Measurements from ENCODE around the gene RELN. TPM values are rescaled to one million over a fixed set of nuclear protein-coding genes. Genes with fewer than 3 reads are reported as not detected.

Gene RELN
- total and polyA plus RNA-seq, 10 of the 15 experiments (the other 5 are each of a cell fraction or from before 2014, with no cell fraction given) = 0.11 to 0.21 TPM; not detected in 8

DNA sequence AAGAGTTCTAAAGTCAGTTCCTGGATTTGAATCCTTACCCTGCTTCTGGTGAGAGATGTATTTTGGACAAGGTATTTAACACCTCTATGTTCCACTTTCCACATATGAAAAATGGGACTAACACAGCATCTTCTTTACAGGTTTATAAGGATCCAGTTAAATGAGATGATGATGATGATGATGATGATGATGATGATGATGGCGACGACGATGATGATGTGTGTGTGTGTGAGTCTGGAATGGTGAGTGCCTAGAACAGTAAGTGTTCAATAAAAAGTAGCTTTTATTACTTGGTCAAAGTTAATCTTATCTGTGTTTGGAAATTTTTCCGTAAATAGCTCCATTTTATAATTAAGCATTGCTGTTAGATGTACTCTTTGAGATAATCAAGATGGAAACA is 295.2 kb downstream of the RELN start:
- no peaks in the 10 kb centered on the region for H4K20me1 ChIP-seq (ENCODE audit: control insufficient read depth, insufficient read depth)
- no peak for DNase-seq (ENCODE audit: low read depth, low spot score)
- H3K27me3 ChIP-seq (replicated peaks in 1 of 2; ENCODE audit: control insufficient read depth in 2 of 2, insufficient read depth in 2 of 2, low read length in 1 of 2) = peaks cover 1 to 3% of the 10 kb centered on the region in 2 experiments; a peak in 1 of 4 replicates
- no peaks in the 10 kb centered on the region for H3K9me3 ChIP-seq (replicated peaks; ENCODE audit: control insufficient read depth, insufficient read depth, low read length)
- no peak overlapping the region for H3K4me2 ChIP-seq (ENCODE audit: control insufficient read depth, insufficient read depth)
- H3K27ac ChIP-seq (ENCODE audit: control insufficient read depth, insufficient read depth) = no peak overlapping the region
- H3K9ac ChIP-seq (ENCODE audit: control insufficient read depth, insufficient read depth, low read length) = no peak overlapping the region
- no peak overlapping the region for H2AFZ ChIP-seq (ENCODE audit: control insufficient read depth, low read depth, low read length)
- in situ Hi-C loops (cut with MboI) = no loop called here
- 36% methylated on average over 4 of the region's 4 CpGs for WGBS (ENCODE audit: insufficient coverage, insufficient replicate concordance, low lambda C conversion rate, missing lambda C conversion rate)
- no peak for ATAC-seq
- ChIA-PET CTCF (no interaction called here), RAD21 (ENCODE audit: unreplicated experiment) (no interaction called here), SMC1A (ENCODE audit: uncharacterized antibody, unreplicated experiment) (no interaction called here), POLR2A (no interaction called here)
- BruUV-seq (replicated peaks) = no TSS peak
- no peak for FAIRE-seq
- intact Hi-C loops (cut with micrococcal nuclease; ENCODE audit: unreplicated experiment) = no loop called here
- no peak overlapping the region for H3K4me3 ChIP-seq
- no peak for TF ChIP-seq KAT2A (conservative IDR thresholded peaks at IDR 0.05; ENCODE audit: control insufficient read depth, low read depth, low read length)
- TF ChIP-seq PML (IDR thresholded peaks at IDR 0.05; ENCODE audit: low read length) = no peak
- TF ChIP-seq, protein P1, sequence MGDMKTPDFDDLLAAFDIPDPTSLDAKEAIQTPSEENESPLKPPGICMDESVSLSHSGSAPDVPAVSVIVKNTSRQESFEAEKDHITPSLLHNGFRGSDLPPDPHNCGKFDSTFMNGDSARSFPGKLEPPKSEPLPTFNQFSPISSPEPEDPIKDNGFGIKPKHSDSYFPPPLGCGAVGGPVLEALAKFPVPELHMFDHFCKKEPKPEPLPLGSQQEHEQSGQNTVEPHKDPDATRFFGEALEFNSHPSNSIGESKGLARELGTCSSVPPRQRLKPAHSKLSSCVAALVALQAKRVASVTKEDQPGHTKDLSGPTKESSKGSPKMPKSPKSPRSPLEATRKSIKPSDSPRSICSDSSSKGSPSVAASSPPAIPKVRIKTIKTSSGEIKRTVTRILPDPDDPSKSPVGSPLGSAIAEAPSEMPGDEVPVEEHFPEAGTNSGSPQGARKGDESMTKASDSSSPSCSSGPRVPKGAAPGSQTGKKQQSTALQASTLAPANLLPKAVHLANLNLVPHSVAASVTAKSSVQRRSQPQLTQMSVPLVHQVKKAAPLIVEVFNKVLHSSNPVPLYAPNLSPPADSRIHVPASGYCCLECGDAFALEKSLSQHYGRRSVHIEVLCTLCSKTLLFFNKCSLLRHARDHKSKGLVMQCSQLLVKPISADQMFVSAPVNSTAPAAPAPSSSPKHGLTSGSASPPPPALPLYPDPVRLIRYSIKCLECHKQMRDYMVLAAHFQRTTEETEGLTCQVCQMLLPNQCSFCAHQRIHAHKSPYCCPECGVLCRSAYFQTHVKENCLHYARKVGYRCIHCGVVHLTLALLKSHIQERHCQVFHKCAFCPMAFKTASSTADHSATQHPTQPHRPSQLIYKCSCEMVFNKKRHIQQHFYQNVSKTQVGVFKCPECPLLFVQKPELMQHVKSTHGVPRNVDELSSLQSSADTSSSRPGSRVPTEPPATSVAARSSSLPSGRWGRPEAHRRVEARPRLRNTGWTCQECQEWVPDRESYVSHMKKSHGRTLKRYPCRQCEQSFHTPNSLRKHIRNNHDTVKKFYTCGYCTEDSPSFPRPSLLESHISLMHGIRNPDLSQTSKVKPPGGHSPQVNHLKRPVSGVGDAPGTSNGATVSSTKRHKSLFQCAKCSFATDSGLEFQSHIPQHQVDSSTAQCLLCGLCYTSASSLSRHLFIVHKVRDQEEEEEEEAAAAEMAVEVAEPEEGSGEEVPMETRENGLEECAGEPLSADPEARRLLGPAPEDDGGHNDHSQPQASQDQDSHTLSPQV (IDR thresholded peaks at IDR 0.05) = no peak
- H3K36me3 ChIP-seq (ENCODE audit: control insufficient read depth in 2 of 2, insufficient read depth in 2 of 2, low read length in 1 of 2) = no peaks in the 10 kb centered on the region
- H3K4me1 ChIP-seq (ENCODE audit: control insufficient read depth, insufficient read depth, low read length) = no peaks in the 10 kb centered on the region
- no peaks in the 10 kb centered on the region for H3K79me2 ChIP-seq (ENCODE audit: control insufficient read depth, insufficient read depth, low read length)

DNA sequence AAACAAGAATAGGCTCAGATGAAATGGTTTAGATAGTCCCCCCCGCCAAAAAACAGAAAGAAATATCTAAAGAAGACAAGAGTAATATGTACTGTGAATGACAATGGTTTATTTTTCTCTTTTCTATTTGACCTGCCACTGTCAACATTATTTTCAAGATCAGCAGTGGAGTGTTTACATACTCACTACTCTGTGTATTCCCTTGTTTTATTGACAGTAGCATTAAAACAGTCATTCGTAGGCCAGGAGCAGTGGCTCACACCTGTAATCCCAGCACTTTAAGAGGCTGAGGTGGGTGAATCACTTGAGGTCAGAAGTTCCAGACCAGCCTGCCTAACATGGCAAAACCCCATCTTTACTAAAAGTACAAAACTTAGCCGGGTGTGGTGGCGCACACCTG is 298.2 kb downstream of the RELN start:
- Histone ChIP-seq H3K9ac (ENCODE audit: control insufficient read depth, insufficient read depth, low read length) (no peak overlapping the region), H3K36me3 (ENCODE audit: control insufficient read depth in 2 of 2, insufficient read depth in 2 of 2, low read length in 1 of 2) (no peaks in the 10 kb centered on the region), H3K9me3 (replicated peaks; ENCODE audit: control insufficient read depth, insufficient read depth, low read length) (no peaks in the 10 kb centered on the region), H3K79me2 (ENCODE audit: control insufficient read depth, insufficient read depth, low read length) (no peaks in the 10 kb centered on the region), H3K4me3 (no peak overlapping the region), H2AFZ (ENCODE audit: control insufficient read depth, low read depth, low read length) (no peak overlapping the region), H4K20me1 (ENCODE audit: control insufficient read depth, insufficient read depth) (no peaks in the 10 kb centered on the region), H3K27me3 (replicated peaks in 1 of 2; ENCODE audit: control insufficient read depth in 2 of 2, insufficient read depth in 2 of 2, low read length in 1 of 2) (peaks cover 1 to 3% of the 10 kb centered on the region in 2 experiments; a peak in 1 of 4 replicates), H3K4me1 (ENCODE audit: control insufficient read depth, insufficient read depth, low read length) (no peaks in the 10 kb centered on the region), H3K27ac (ENCODE audit: control insufficient read depth, insufficient read depth) (no peak overlapping the region), H3K4me2 (ENCODE audit: control insufficient read depth, insufficient read depth) (no peak overlapping the region)
- CTCF ChIA-PET = no interaction called here
- FAIRE-seq (no peak), DNase-seq (ENCODE audit: low read depth, low spot score) (no peak), ATAC-seq (no peak)
- WGBS (ENCODE audit: insufficient coverage, insufficient replicate concordance, low lambda C conversion rate, missing lambda C conversion rate) = 10% methylated on average over 4 of the region's 4 CpGs
- in situ Hi-C loops (cut with MboI) (no loop called here), intact Hi-C loops (cut with micrococcal nuclease; ENCODE audit: unreplicated experiment) (no loop called here)
- RAD21 ChIA-PET (ENCODE audit: unreplicated experiment) = no interaction called here
- BruUV-seq (replicated peaks) = no TSS peak
- POLR2A ChIA-PET = no interaction called here
- no peak for TF ChIP-seq MEF2A (IDR thresholded peaks at IDR 0.05; ENCODE audit: insufficient read depth, low read depth, low read length)
- TF ChIP-seq TARDBP (IDR thresholded peaks at IDR 0.05; ENCODE audit: borderline replicate concordance) = no peak
- no peak for TF ChIP-seq FOXM1 (IDR thresholded peaks at IDR 0.05; ENCODE audit: low read depth, low read length)
- no peak for TF ChIP-seq EP300 (IDR thresholded peaks at IDR 0.05; ENCODE audit: borderline replicate concordance in 1 of 2, control insufficient read depth in 1 of 2, low read depth in 2 of 2, low read length in 2 of 2)
- TF ChIP-seq RFX5 (IDR thresholded peaks at IDR 0.05; ENCODE audit: low read depth, low read length) = no peak
- no peak for TF ChIP-seq PAX5 (IDR thresholded peaks at IDR 0.05; ENCODE audit: borderline replicate concordance, low read depth, low read length)
- TF ChIP-seq BHLHE40 (IDR thresholded peaks at IDR 0.05; ENCODE audit: borderline replicate concordance in 1 of 2, low read depth in 2 of 2, low read length in 1 of 2) = no peak
- SMC1A ChIA-PET (ENCODE audit: uncharacterized antibody, unreplicated experiment) = no interaction called here

Measured in GM12878 (cell line).